T-cell (primary cell): ENCODE results near the gene PATZ1. TPM values are rescaled to one million over a fixed set of nuclear protein-coding genes. Genes with fewer than 3 reads are reported as not detected.

ENCODE experiments used
- ATAC-seq, 4 experiments: fragments of 200-7000 bp in 3 of 4; fragments of 150-1000 bp in 1 of 4; cut with Tn5 transposase; replicated peaks in 1 of 4; 1 replicate in 3 of 4; 2 replicates in 1 of 4; pipeline ENCODE4 v1.10.0; 2021; ENCODE audit warnings: moderate library complexity in 3 of 4, mild to moderate bottlenecking in 2 of 4, moderate number of reproducible peaks in 1 of 4
- CTCF ChIA-PET, 2 donors: fragments of 300-600 bp; sonication (Branson Sonifier 250); formaldehyde crosslinking; loops; one replicate each; lab custom pipeline; 2022; ENCODE audit warnings: antibody characterized with exemption in 2 of 2; lab: Charles Lee
- POLR2A ChIA-PET, 2 donors: fragments of 300-600 bp; sonication (Branson Sonifier 250); formaldehyde crosslinking; loops; one replicate each; lab custom pipeline; 2022; ENCODE audit warnings: antibody characterized with exemption in 2 of 2; lab: Charles Lee
- DNase-seq, 35 experiments: peaks; one replicate each; pipeline versions ENCODE4 v3.0.0 to v3.0.0-alpha.2; 2013 to 2023
- H3K27ac ChIP-seq: one replicate; pipeline ENCODE4 v1.5.1; 2013; ENCODE audit warnings: low read length
- H3K27me3 ChIP-seq, 2 experiments: replicated peaks in 1 of 2; 1 replicate in 1 of 2; 2 replicates in 1 of 2; pipeline versions ENCODE4 v1.6.1 to v1.7.0; 2013; ENCODE audit warnings: low read length in 1 of 2, mixed read lengths in 1 of 2; ENCODE audit not compliant: control insufficient read depth in 2 of 2, insufficient read depth in 2 of 2; ENCODE audit errors: extremely low read depth in 1 of 2
- H3K36me3 ChIP-seq, 2 donors: 1 replicate in 1 of 2; 2 replicates in 1 of 2; pipeline versions ENCODE4 v1.6.1 to v1.7.0; 2013; ENCODE audit warnings: low read length in 1 of 2; ENCODE audit not compliant: control insufficient read depth in 2 of 2, insufficient read depth in 1 of 2; ENCODE audit errors: extremely low read depth in 1 of 2
- H3K4me1 ChIP-seq, 2 experiments: 1 replicate in 1 of 2; 2 replicates in 1 of 2; pipeline versions ENCODE4 v1.6.1 to v1.7.0; 2013; ENCODE audit warnings: low read length in 2 of 2, mixed read lengths in 1 of 2; ENCODE audit not compliant: insufficient read depth in 2 of 2, control insufficient read depth in 1 of 2; ENCODE audit errors: extremely low read depth in 1 of 2
- H3K4me3 ChIP-seq, 2 donors: 1 replicate in 1 of 2; 2 replicates in 1 of 2; pipeline versions ENCODE4 v1.5.1 to v1.7.0; 2013; ENCODE audit warnings: mild to moderate bottlenecking in 2 of 2, low read length in 1 of 2, moderate library complexity in 1 of 2; ENCODE audit not compliant: control insufficient read depth in 1 of 2; ENCODE audit errors: extremely low read depth in 1 of 2
- H3K9me3 ChIP-seq: 2 replicates; pipeline ENCODE4 v1.7.0; 2013
- H3K27ac Mint-ChIP-seq, 2 donors: one replicate each; pipeline ENCODE4 v1.8.0; 2020 to 2021; ENCODE audit warnings: mild to moderate bottlenecking in 2 of 2, mixed read lengths in 2 of 2
- H3K27me3 Mint-ChIP-seq, 2 donors: one replicate each; pipeline ENCODE4 v1.8.0; 2021 to 2022; ENCODE audit warnings: mixed read lengths in 2 of 2
- H3K36me3 Mint-ChIP-seq: one replicate; pipeline ENCODE4 v1.8.0; 2021; ENCODE audit warnings: mixed read lengths
- H3K4me1 Mint-ChIP-seq, 3 donors: one replicate each; pipeline ENCODE4 v1.8.0; 2020 to 2022; ENCODE audit warnings: mixed read lengths in 3 of 3, mild to moderate bottlenecking in 1 of 3
- H3K4me3 Mint-ChIP-seq, 3 donors: one replicate each; pipeline ENCODE4 v1.8.0; 2020 to 2022; ENCODE audit warnings: mild to moderate bottlenecking in 3 of 3, mixed read lengths in 3 of 3, moderate library complexity in 3 of 3
- H3K9me3 Mint-ChIP-seq, 3 donors: one replicate each; pipeline ENCODE4 v1.8.0; 2020 to 2022; ENCODE audit warnings: mixed read lengths in 3 of 3
- WGBS: methylation state at CpG from one replicate; pipeline ENCODE4 v1.1.5; 2013; ENCODE audit warnings: missing lambda C conversion rate; ENCODE audit not compliant: insufficient coverage; 5-methylcytosine and 5-hydroxymethylcytosine counted together
- total RNA-seq, 35 experiments: library from RNA in 6 of 35; stranded (reverse) in 6 of 35; fragments of 120-200 nt in 1 of 35; gene quantifications; one replicate each; pipeline versions ENCODE4 v1.2.1 to v1.2.4 and lab custom pipeline; 2013 to 2026

Gene PATZ1
- total RNA-seq, 5 donors from 2014 or later (not counting 1 experiment from before 2014, with no cell fraction given) = 53.1 to 56.7 (median 54.6) TPM

DNA sequence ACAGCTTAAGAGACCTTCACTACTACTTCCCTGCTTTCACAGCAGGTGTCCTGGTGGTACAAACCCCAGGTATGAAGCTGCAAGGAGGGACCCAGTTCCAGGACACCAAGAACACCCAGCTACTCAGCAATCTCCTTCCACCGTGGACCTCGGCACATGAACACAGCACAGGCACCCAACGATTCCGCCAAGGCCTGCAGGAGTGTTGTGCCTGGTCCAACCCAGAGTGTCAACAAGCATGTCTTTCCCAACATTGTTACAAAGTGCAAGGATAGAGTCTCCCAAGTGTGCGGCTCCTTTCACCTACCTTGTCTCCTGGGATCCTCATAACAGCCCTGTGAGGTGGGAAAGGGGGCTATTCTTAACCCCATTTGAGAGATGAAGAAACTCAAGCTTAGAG lies 11.8 kb downstream of the PATZ1 start:
- Mint-ChIP-seq H3K4me1 (peaks cover 50 to 61% (median 50%) of the 10 kb centered on the region in 3 donors), H3K36me3 (peaks cover 58% of the 10 kb centered on the region), H3K27me3 (no peaks in the 10 kb centered on the region), H3K27ac (peak overlapping the region in 1 of 2 donors; percentile 70), H3K9me3 (no peaks in the 10 kb centered on the region), H3K4me3 (no peak overlapping the region)
- no peak for DNase-seq
- peaks cover 18 to 87% of the 10 kb centered on the region in 2 donors for H3K36me3 ChIP-seq
- H3K27me3 ChIP-seq = no peaks in the 10 kb centered on the region
- ChIA-PET POLR2A (interaction anchor here in 1 of 2 donors (0.7 kb wide), 1 partner anchor 10 kb away, joined by 4 read pairs; no protein-coding TSS in a partner anchor), CTCF (no interaction called here)
- H3K27ac ChIP-seq = no peak overlapping the region
- no peak overlapping the region for H3K4me3 ChIP-seq
- H3K9me3 ChIP-seq = no peaks in the 10 kb centered on the region
- peaks cover 0 to 11% of the 10 kb centered on the region in 2 experiments for H3K4me1 ChIP-seq
- 100% methylated on average over 1 of the region's 5 CpGs for WGBS
- ATAC-seq = no peak

DNA sequence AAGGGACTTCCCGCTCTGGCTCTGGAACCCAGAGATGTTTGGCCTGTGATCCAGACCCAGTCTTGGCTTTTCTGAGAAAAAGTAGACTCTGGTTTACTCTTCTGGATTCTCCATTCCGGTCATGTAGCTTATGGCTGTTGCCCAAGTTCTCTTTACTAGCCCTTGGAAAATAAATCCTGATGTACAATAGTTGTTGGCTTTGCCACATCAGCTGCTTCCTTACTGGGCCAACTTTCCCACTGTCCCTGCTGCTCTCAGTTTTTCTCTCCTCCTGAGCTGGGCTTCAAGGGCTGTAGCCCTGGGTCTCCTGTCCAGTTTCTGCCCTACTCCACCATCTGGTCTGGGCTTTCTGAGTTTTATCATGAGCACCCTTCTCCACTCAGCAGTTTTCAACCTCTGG lies 12.5 kb downstream of the PATZ1 start:
- H3K27me3 ChIP-seq = no peaks in the 10 kb centered on the region
- H3K27me3 Mint-ChIP-seq = no peaks in the 10 kb centered on the region
- CTCF ChIA-PET = no interaction called here
- peak overlapping the region; percentile 68 to 73 for H3K27ac Mint-ChIP-seq
- H3K36me3 ChIP-seq = peaks cover 18 to 87% of the 10 kb centered on the region in 2 donors
- H3K4me1 ChIP-seq = peaks cover 0 to 13% of the 10 kb centered on the region in 2 experiments
- H3K4me3 ChIP-seq = no peak overlapping the region
- H3K4me3 Mint-ChIP-seq = no peak overlapping the region
- WGBS = 95% methylated on average over 2 of the region's 2 CpGs
- no peak overlapping the region for H3K27ac ChIP-seq
- H3K9me3 ChIP-seq = no peaks in the 10 kb centered on the region
- H3K9me3 Mint-ChIP-seq = no peaks in the 10 kb centered on the region
- H3K36me3 Mint-ChIP-seq = peaks cover 57% of the 10 kb centered on the region
- DNase-seq (no peak), ATAC-seq (no peak)
- POLR2A ChIA-PET = no interaction called here
- peaks cover 44 to 56% (median 48%) of the 10 kb centered on the region in 3 donors for H3K4me1 Mint-ChIP-seq

DNA sequence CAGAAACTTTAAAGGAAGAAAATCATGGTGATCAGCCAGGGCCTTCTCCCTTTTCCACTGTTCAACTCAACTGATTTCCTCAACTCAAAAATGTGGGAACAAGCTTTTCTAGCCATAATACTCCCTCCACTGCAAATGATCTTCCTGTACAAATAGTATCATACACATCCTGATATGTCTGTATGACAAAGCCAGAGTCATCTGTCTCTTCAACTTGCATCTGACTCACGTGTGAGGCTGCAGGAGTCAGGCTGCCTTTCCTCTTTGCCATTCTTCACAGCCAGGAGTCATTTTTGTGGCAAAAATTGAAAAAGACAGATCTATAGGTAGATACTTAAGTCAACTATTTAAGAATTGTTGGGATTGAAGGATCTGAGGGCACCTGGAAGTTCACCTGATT lies 13.3 kb downstream of the PATZ1 start:
- ATAC-seq = no peak
- ChIA-PET CTCF (interaction anchor here in 1 of 2 donors (0.7 kb wide), 1 partner anchor 11 kb away, joined by 3 read pairs; no protein-coding TSS in a partner anchor), POLR2A (interaction anchor here in 1 of 2 donors (0.6 kb wide), 1 partner anchor 23 kb away, joined by 6 read pairs; no protein-coding TSS in a partner anchor)
- DNase-seq = no peak
- no peaks in the 10 kb centered on the region for H3K27me3 Mint-ChIP-seq
- peak overlapping the region; percentile 4 to 68 for H3K27ac Mint-ChIP-seq
- WGBS = no CpG with 5 or more reads among the region's 1 CpG
- Histone ChIP-seq H3K4me1 (peaks cover 0 to 10% of the 10 kb centered on the region in 2 experiments), H3K27ac (no peak overlapping the region), H3K4me3 (no peak overlapping the region), H3K9me3 (no peaks in the 10 kb centered on the region), H3K36me3 (peaks cover 15 to 87% of the 10 kb centered on the region in 2 donors), H3K27me3 (no peaks in the 10 kb centered on the region)
- H3K36me3 Mint-ChIP-seq = peaks cover 57% of the 10 kb centered on the region
- H3K4me1 Mint-ChIP-seq = peaks cover 36 to 49% (median 41%) of the 10 kb centered on the region in 3 donors
- no peak overlapping the region for H3K4me3 Mint-ChIP-seq
- H3K9me3 Mint-ChIP-seq = no peaks in the 10 kb centered on the region

DNA sequence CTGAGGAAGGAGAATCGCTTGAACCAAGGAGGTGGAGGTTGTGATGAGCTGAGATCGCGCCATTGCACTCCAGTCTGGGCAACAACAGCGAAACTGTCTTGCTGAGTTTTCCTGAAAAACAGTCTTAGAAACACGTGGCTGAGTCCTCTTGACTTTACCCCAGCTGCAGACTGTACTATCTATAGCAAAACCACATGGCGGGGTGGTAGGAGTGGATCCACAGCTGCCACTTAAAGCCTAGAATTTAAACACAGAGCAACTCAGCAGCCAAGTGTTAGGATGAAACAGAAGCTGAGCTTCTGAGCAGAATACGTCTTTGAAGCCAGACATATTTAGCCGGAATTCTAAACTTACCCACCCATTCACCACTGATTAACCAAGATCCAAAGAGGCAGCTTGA lies 14.1 kb downstream of the PATZ1 start:
- Histone ChIP-seq H3K27ac (no peak overlapping the region), H3K9me3 (no peaks in the 10 kb centered on the region), H3K4me1 (peaks cover 0 to 6% of the 10 kb centered on the region in 2 experiments), H3K27me3 (no peaks in the 10 kb centered on the region), H3K4me3 (no peak overlapping the region), H3K36me3 (peaks cover 15 to 87% of the 10 kb centered on the region in 2 donors)
- WGBS = 78% methylated on average over 6 of the region's 8 CpGs
- Mint-ChIP-seq H3K27ac (peak overlapping the region in 1 of 2 donors; percentile 48), H3K4me1 (peaks cover 28 to 40% (median 32%) of the 10 kb centered on the region in 3 donors), H3K9me3 (no peaks in the 10 kb centered on the region), H3K4me3 (no peak overlapping the region), H3K36me3 (peaks cover 61% of the 10 kb centered on the region), H3K27me3 (no peaks in the 10 kb centered on the region)
- DNase-seq (no peak), ATAC-seq (no peak)
- POLR2A ChIA-PET = interaction anchor here in 1 of 2 donors (0.6 kb wide), 1 partner anchor 22 kb away, joined by 6 read pairs; no protein-coding TSS in a partner anchor
- CTCF ChIA-PET = no interaction called here

DNA sequence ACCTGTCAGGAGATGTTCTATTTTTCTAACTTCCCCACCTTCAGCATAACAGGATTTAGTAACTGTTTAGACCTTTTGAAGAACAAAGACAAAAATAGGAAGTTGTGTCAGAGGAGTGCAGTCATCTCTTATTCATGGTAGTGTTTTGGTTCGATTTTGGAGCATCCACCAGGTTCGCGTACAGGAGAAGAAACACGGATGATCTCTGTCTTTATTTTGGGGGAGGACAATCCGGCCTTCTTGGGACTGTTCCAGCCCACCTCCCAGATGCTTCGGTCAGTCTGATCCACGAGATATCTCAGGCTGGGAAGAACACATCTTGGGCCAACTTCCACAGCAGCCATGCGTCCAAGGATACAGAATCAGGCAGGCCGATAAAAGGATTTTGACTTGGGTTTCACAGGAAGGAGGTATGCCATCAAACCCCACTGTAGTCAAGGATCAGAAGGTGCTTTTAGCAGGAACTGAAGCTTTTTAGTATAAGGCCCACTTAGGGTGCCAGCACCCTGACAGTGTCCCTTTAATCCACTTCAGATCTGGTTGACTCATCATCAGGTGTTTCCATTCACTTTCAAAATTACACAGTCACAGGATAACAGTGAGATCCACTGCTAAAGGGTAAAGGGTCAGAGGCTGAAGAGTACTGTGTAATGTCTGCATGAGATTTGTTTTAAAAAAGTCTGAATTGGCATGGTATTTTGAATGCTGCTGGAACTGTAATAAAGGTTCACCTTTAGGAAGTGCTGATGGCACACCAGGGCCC lies 16.5 kb downstream of the PATZ1 start:
- CTCF ChIA-PET = interaction anchor here in 1 of 2 donors (0.6 kb wide), 1 partner anchor 104 kb away, joined by 4 read pairs; no protein-coding TSS in a partner anchor
- WGBS = 80% methylated on average over 5 of the region's 9 CpGs
- no peak for ATAC-seq

DNA sequence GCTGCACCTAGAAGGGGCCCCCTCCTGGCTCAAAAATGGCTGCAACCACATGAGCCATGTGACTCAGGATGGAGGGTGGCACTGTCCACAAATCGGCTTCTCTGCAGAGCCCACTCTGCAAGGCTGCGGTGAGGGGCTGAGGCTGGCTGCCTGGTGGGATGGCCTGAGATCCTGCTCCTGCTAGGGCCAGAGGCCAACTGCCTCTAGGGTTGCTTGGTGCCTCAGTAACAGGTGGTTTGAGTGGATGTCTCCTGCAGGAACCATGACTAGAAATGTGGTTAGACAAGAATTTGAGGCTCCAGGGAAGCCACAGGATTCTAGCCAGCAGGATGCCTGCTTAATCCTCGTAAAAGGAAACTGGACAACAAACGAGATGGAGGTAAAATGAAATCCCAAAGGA lies 17.1 kb downstream of the PATZ1 start:
- no peak overlapping the region for H3K4me3 ChIP-seq
- H3K27me3 Mint-ChIP-seq = no peaks in the 10 kb centered on the region
- no peak for DNase-seq
- H3K4me1 ChIP-seq = peaks cover 0 to 3% of the 10 kb centered on the region in 2 experiments
- H3K36me3 ChIP-seq = peaks cover 5 to 89% of the 10 kb centered on the region in 2 donors
- H3K4me3 Mint-ChIP-seq = no peak overlapping the region
- POLR2A ChIA-PET = no interaction called here
- no peak for ATAC-seq
- WGBS = 96% methylated on average over 2 of the region's 4 CpGs
- CTCF ChIA-PET = interaction anchor here in 1 of 2 donors (0.6 kb wide), 1 partner anchor 103 kb away, joined by 4 read pairs; no protein-coding TSS in a partner anchor
- H3K9me3 Mint-ChIP-seq = no peaks in the 10 kb centered on the region
- H3K9me3 ChIP-seq = no peaks in the 10 kb centered on the region
- no peaks in the 10 kb centered on the region for H3K27me3 ChIP-seq
- no peak overlapping the region for H3K27ac ChIP-seq
- H3K27ac Mint-ChIP-seq = no peak overlapping the region
- peaks cover 54% of the 10 kb centered on the region for H3K36me3 Mint-ChIP-seq
- peaks cover 21 to 29% (median 21%) of the 10 kb centered on the region in 3 donors for H3K4me1 Mint-ChIP-seq

More for the DNA sequence above, 16.5 kb downstream of the PATZ1 start:
- H3K27ac Mint-ChIP-seq = peak overlapping the region; percentile 55 to 64
- peaks cover 0 to 3% of the 10 kb centered on the region in 2 experiments for H3K4me1 ChIP-seq
- no peak overlapping the region for H3K4me3 ChIP-seq
- no peak overlapping the region for H3K4me3 Mint-ChIP-seq
- peaks cover 24 to 31% (median 27%) of the 10 kb centered on the region in 3 donors for H3K4me1 Mint-ChIP-seq
- no peaks in the 10 kb centered on the region for H3K27me3 Mint-ChIP-seq
- H3K27me3 ChIP-seq = no peaks in the 10 kb centered on the region
- H3K9me3 ChIP-seq = no peaks in the 10 kb centered on the region
- POLR2A ChIA-PET = no interaction called here
- no peak for DNase-seq
- no peak overlapping the region for H3K27ac ChIP-seq
- H3K36me3 Mint-ChIP-seq = peaks cover 59% of the 10 kb centered on the region
- peaks cover 11 to 92% of the 10 kb centered on the region in 2 donors for H3K36me3 ChIP-seq
- H3K9me3 Mint-ChIP-seq = no peaks in the 10 kb centered on the region
